ENCODE data around the gene ISYNA1. TPM values are rescaled to one million over a fixed set of nuclear protein-coding genes. Genes with fewer than 3 reads are reported as not detected.

ISYNA1 gene
- total and polyA plus RNA-seq, 2 of the 13 experiments (the other 11 are each of a cell fraction or from before 2014, with no cell fraction given): 29.6 to 48.5 TPM

DNA sequence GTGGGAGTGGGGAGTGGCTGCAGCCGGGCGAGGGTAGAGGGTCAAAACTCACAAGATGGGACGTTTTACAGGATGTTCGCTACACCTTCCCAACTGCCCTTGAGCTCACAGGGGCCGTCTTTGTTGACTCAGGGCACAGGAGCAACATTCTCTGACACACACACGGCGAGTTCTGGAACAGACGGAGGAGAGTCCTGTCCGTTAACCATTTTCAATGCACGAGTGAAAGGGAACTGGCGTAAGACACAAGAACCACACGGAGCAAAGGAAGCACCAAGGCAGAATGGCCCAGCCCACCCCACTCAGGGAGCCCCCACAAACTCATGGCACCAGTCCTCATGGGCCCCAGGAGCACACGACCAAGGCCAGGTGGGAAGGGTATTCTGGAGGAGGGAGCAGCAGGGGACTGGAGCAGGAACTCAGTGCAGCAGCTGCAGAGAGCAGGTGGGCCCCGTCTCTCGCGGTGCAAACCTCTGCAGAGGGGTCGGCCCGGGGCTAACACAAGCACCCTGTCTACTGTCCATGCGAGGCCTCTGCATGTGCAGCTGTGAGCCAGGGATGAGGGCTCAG, 37.9 kb upstream of the ISYNA1 start (continued):
- TF ChIP-seq, protein P1, sequence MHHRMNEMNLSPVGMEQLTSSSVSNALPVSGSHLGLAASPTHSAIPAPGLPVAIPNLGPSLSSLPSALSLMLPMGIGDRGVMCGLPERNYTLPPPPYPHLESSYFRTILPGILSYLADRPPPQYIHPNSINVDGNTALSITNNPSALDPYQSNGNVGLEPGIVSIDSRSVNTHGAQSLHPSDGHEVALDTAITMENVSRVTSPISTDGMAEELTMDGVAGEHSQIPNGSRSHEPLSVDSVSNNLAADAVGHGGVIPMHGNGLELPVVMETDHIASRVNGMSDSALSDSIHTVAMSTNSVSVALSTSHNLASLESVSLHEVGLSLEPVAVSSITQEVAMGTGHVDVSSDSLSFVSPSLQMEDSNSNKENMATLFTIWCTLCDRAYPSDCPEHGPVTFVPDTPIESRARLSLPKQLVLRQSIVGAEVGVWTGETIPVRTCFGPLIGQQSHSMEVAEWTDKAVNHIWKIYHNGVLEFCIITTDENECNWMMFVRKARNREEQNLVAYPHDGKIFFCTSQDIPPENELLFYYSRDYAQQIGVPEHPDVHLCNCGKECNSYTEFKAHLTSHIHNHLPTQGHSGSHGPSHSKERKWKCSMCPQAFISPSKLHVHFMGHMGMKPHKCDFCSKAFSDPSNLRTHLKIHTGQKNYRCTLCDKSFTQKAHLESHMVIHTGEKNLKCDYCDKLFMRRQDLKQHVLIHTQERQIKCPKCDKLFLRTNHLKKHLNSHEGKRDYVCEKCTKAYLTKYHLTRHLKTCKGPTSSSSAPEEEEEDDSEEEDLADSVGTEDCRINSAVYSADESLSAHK (CRISPR knock-in tag; IDR thresholded peaks at IDR 0.05; ENCODE audit: borderline replicate concordance): no peak
- TF ChIP-seq ZNF83 (CRISPR knock-in tag; IDR thresholded peaks at IDR 0.05; ENCODE audit: borderline replicate concordance) (no peak), ZNF121 (CRISPR knock-in tag; IDR thresholded peaks at IDR 0.05) (peak; percentile 39; the same call in 1 of the 2 replicates), ZNF10 (CRISPR knock-in tag; IDR thresholded peaks at IDR 0.05; ENCODE audit: borderline replicate concordance, low read depth) (no peak), ERF (CRISPR knock-in tag; IDR thresholded peaks at IDR 0.05) (peak; percentile 85; the same call in 1 of the 2 replicates), MIXL1 (CRISPR knock-in tag; IDR thresholded peaks at IDR 0.05) (peak; percentile 68), NCOA2 (CRISPR knock-in tag; IDR thresholded peaks at IDR 0.05) (no peak; the same call in 1 of the 2 replicates), ZNF703 (CRISPR knock-in tag; IDR thresholded peaks at IDR 0.05; ENCODE audit: borderline replicate concordance) (no peak), POLR2A (IDR thresholded peaks at IDR 0.05; ENCODE audit: insufficient read depth in 1 of 2, low read depth in 2 of 2, low read length in 2 of 2) (no peak), ZNF333 (CRISPR knock-in tag; IDR thresholded peaks at IDR 0.05; ENCODE audit: borderline replicate concordance) (no peak), ZNF256 (CRISPR knock-in tag; conservative IDR thresholded peaks at IDR 0.05) (no peak), CHD4 (IDR thresholded peaks at IDR 0.05; ENCODE audit: borderline replicate concordance, low read length) (no peak), NFYB (CRISPR knock-in tag; IDR thresholded peaks at IDR 0.05) (no peak), ZNF569 (CRISPR knock-in tag; IDR thresholded peaks at IDR 0.05; ENCODE audit: borderline replicate concordance) (no peak), PITX1 (CRISPR knock-in tag; IDR thresholded peaks at IDR 0.05) (no peak)
- TF ChIP-seq, protein P2, sequence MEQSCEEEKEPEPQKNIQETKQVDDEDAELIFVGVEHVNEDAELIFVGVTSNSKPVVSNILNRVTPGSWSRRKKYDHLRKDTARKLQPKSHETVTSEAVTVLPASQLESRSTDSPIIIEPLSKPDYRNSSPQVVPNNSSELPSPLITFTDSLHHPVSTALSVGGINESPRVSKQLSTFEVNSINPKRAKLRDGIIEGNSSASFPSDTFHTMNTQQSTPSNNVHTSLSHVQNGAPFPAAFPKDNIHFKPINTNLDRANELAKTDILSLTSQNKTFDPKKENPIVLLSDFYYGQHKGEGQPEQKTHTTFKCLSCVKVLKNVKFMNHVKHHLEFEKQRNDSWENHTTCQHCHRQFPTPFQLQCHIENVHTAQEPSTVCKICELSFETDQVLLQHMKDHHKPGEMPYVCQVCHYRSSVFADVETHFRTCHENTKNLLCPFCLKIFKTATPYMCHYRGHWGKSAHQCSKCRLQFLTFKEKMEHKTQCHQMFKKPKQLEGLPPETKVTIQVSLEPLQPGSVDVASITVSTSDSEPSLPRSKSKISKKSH (CRISPR knock-in tag; IDR thresholded peaks at IDR 0.05; ENCODE audit: borderline replicate concordance): 0 out of 2 replicates have a peak, but pooled peaks have one; percentile 65
- TF ChIP-seq, protein P3, sequence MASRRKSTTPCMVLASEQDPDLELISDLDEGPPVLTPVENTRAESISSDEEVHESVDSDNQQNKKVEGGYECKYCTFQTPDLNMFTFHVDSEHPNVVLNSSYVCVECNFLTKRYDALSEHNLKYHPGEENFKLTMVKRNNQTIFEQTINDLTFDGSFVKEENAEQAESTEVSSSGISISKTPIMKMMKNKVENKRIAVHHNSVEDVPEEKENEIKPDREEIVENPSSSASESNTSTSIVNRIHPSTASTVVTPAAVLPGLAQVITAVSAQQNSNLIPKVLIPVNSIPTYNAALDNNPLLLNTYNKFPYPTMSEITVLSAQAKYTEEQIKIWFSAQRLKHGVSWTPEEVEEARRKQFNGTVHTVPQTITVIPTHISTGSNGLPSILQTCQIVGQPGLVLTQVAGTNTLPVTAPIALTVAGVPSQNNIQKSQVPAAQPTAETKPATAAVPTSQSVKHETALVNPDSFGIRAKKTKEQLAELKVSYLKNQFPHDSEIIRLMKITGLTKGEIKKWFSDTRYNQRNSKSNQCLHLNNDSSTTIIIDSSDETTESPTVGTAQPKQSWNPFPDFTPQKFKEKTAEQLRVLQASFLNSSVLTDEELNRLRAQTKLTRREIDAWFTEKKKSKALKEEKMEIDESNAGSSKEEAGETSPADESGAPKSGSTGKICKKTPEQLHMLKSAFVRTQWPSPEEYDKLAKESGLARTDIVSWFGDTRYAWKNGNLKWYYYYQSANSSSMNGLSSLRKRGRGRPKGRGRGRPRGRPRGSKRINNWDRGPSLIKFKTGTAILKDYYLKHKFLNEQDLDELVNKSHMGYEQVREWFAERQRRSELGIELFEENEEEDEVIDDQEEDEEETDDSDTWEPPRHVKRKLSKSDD (CRISPR knock-in tag; IDR thresholded peaks at IDR 0.05; ENCODE audit: low read depth): no peak; the same call in 1 of the 2 replicates
